HG03565 (cell line): ENCODE results near the gene UBE2U.
"Not testable (repeated sequence)": the region's sequence is repeated elsewhere in the genome, so short reads cannot be mapped to it uniquely, and the experiment has no call there.

Experiments
- ATAC-seq: cut with Tn5 transposase; IDR thresholded peaks from one replicate; pipeline ENCODE4 v1.9.1; 2021; ENCODE audit warnings: mild to moderate bottlenecking, moderate library complexity; ENCODE audit not compliant: unreplicated experiment

Gene UBE2U

GRCh38 chr1:64187646-64188045, 15.8 kb upstream of the UBE2U start:
- no peak for ATAC-seq

GRCh38 chr1:64192290-64192689, 11.1 kb upstream of the UBE2U start:
- ATAC-seq: no peak

DNA sequence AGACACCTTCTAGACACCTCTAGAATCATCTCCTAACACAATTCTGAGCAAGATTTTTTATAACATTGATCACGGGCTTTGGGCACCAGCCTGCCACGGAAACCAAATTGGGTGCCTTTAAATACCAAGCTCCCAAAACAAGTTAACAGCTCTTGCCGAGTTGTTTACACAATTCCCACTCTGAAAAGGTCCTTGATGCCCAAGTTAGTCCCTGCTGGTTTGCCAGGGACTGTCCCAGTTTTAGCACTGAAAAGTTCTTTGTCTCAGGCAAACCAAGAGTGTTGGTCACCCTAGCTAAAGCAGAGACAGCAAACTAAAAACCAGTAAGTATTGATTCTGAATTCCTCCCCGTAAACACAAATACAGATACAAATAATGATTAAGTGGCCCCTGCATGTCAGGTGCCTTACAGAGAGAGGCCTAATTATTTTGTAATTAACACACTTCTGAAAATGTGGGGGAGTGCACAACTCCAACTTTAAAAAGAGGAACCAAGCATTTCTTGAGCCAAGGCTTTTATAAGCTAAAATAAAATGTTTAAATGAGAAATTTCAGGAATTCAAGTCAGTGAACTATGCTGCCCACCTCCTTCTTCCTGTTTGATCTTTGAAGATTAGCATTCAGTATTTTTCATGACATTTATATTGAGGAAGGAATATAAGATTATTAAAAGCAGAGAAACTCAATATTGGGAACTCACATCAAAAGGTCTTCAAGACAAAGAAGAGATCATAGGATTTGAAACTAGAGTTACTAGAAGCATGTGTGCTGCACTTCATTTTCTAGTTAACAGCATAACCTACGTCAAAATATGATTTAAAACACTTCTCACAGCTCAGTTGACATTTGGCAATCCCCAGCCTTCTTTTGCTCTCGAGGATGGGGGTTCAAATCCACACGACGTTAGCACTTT, 9.0 kb upstream of the UBE2U start:
- no peak for ATAC-seq

GRCh38 chr1:64195081-64195395, 8.4 kb upstream of the UBE2U start:
- ATAC-seq: no peak

DNA sequence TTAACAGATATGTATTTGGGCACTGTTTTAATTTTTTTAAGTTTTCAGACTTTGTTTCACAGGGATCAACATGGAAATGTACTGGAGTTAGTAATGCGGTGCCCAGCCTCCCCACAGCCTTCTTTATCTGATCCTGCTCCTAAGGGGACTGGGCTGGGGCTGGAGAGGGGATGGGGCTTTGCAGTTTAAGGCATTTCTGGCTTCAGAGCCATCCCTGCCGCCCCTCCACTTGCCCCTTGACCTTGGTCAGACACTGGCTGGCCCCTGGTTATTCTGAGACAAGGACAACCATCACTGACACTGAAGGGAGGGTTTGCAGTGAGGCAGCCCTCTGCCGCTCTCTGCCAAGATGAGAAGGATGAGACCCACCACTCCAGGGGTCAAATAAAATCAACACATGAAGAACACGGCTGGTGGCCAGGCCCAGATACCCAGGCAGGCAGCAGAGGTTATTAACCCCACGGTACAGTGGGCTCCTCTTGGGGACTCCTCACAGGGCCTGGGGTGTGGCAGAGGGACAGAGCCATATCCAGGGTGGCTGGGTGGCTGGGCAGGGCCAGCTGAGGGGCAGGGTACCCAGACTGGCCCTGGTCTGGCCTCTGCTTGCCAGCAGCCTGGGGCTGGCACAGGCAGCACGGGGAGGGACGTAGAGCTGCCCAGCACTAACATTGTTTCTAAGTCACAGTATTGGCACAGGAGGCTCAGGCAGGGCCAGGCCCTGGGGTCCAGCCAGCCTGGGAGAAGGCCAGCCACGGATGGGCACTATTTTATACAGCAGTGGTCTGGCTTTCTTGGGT, 7.2 kb upstream of the UBE2U start:
- no peak for ATAC-seq

DNA sequence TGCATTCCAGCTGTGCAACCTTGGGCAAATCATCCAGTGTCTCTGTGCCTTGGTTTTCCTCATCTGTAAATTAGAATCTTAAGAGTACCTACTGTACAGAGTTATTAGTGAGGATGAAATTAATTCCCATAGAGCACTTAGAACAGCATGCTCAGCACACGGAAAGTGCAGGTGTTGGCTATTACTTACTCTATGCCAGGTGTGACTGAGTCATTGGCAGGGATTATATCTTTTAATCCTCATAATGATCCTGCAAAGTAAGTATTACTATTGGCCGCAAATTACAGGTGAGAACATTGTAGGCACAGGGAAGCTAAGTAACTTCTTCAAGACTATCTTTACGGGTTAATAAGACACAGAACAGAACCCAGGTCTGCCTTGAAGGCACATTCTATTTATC, 6.3 kb upstream of the UBE2U start:
- ATAC-seq: no peak

DNA sequence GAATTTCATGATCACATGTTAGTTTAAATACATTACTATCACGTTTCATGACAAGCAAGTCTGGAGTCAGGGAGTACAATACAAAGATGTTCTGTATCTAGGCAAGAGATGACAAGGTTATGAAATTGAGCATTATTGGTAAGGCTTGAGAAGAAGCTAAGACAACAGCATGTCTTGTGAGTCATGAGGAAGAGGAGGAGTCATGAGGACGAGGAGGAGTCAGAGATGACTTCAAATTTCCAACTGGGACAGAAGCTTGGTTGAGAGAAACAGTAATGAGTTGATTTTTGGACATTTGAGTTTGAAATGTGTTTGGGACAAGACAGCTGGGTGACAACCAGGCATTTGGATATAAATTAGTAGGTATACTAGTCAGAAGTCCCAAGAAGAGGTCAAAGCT, 4.3 kb upstream of the UBE2U start:
- no peak for ATAC-seq

GRCh38 chr1:64200064-64200463, 3.4 kb upstream of the UBE2U start:
- no peak for ATAC-seq

- ATAC-seq: no peak
Measured at GRCh38 chr1:64209221-64209620, 5.8 kb downstream of the UBE2U start.

DNA sequence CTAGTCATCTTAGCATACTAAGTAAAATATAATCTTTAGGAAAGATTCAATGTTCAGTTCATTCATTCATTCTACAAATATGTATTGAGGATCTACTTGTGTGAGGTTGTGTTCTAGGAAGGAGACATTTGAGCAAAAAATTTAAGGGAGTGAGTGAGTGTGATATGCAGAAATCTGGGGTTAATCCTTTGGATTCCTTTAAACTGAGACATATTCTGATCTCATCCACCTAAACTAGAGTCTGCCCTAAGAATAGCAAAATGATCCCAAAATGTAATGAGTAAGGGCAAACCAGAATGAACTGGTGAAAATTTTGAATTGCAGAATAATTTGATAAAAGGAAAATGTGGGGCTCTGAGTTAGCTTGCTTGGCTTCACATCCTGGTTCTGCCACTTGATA, 8.6 kb downstream of the UBE2U start:
- ATAC-seq: no peak

- ATAC-seq: no peak
Measured at GRCh38 chr1:64215576-64215975, 12.2 kb downstream of the UBE2U start.

GRCh38 chr1:64220241-64220640, 16.8 kb downstream of the UBE2U start:
- no peak for ATAC-seq

DNA sequence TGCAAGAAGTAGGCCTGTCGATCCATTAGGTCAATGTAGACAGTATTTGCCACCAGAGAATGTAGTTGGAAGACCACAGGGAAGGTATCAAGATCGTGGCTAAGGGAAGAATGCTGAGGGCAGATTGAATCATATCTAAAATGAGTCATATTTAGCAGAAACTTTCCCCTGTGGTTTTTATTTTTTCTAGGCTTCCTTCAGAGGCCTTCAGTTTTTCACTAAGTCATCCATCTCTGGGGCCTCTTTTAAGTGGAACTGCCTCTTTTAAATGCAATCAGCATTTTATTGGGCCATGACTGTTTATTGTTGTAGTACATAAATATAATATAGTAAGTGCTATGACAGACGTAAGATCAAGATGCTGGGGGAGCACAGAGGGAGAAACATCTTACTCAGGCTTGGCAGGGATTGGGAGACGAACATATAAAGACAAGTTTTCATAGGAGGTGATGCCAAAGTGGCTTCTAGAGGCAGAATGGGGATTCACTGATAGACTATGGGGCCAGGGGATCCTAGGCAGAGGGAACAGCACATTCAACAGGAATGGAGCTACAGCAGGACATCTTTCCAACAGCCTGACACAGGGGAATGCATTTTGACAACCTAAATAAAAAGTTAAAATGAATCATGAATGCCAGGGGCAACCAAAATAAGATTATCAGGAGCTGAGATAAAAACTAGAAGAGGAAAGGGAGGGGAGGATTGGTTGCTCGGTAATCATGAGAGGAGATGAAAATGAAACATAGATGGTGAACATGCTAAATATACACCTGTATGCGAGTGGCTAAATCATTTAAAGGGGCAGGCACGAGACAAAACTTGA, 20.1 kb downstream of the UBE2U start:
- ATAC-seq: no peak

- ATAC-seq: not testable (repeated sequence)
Measured at GRCh38 chr1:64224236-64224635, 20.8 kb downstream of the UBE2U start.

DNA sequence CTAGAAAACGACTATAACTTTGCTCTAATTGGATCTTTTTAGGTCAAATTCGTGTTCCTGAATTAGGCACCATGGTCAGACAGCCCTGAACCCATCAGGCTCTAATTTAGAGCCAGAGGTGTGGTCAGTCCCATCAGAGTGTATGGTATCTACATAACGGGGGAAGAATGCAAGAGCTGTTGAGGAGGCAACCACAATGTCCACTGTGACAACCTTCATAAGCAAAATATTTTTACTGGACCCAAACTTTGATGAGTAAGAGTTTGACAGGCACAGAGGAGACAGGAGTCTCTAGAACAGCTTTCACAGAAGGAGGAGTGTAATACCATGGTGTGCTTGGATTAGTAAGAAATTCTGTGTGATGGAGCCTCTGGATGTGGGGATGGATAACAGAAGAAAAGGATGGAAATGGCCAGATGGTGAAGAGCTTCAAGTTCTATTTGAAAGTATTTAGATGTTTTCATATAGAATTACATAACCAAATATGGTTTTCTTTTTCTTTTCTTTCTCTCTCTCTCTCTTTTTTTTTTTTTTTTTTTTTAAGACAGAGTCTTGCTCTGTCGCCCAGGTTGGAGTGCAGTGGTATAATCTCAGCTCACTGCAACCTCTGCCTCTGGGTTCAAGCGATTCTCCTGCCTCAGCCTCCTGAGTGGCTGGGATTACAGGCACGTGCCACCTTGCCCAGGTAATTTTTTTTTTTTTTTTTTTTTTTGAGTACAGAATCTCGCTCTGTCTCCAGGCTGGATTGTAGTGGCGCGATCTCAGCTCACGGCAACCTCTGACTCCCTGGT, 24.9 kb downstream of the UBE2U start:
- no peak for ATAC-seq

DNA sequence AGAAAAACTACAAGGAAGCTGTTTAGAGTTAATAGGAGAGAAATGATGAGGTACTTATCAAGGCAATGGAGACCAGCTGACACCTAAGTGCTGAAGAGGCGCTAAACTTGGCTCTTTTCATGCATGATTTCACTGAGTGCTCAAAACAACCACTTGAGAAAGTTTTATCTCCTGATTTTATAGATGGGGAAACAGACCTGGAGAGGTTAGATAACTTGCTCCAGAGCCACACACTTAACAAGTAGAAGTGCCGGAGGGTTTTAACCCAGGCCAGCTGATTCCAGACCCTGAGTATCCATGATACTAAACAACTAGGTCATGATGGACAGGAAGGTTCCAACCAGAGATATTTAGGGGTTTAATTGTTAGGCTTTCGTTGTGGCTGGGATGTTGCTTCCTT, 25.9 kb downstream of the UBE2U start:
- ATAC-seq: no peak

DNA sequence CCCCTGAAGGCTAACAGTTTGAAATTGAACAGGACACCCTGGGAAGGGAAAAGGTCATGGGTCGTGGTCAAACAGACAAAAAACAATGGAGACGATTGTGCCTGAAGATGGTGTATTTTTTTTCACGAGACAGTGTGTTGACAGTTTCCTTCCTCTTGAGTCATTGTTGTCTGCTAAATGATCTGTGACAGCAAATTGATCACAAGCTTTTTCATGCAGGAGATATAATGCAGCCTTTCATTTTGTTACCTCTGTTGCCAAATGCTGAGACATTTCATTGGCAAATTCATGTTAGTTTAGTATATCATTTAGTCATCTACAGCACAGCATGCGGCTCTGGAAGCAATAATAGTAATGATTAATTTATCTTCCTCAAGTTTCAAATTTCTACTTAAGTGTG, 27.7 kb downstream of the UBE2U start:
- no peak for ATAC-seq

DNA sequence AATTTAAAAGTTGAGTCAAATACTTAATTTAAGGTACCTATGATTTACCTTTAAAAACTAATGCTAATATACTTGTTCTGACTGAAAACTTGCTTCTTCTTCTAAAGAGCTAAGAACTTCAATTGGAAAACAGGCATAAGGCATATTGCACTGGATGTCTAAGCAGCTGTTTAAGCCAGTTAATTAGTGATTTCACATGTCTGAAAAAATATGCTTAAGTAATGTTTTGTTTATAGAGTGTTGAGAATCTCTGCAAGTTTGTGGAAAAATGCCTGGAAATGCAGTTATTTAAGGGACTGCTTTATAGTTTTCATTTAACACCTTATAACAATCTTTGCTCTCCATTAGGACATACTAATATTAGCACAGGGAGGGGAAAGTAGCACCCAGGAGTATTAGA, 28.2 kb downstream of the UBE2U start:
- no peak for ATAC-seq

DNA sequence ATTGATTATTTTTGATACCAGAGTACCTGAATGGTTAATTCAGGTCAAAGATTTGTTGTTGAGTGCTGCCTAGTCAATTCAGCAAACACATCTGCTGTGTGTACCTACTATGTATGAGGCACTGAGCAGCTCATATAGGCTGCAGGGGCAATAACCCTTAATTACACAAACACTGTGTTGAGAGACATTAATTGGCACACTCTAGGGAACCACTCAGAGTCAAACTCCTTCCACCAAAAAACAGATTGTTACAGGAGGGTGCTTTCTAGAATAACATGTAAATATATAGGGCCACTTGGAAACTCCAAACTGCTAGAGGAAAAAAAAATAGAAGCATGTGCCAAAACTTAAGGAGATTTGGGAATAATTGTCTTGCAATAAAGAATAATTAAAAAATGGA, 31.3 kb downstream of the UBE2U start:
- ATAC-seq: no peak

DNA sequence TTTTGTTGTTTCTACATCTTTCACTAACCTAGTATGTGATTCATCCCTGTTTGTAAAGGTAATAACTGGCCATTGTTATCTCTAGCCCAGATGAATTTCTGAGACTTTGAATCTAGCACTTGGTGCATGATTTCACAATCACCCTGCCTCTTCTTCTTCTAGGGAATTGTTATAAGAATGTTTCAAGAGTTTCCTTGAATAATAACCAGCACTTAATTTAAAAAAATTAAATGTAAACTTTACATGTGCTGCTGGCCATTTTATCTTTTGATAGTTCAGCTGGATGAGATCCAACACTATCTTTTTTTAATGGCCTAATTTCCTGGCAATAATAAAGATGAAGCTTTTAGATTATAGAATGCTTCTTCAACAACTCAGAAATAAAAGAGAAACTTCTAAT, 31.8 kb downstream of the UBE2U start:
- ATAC-seq: no peak

GRCh38 chr1:64235910-64236309, 32.5 kb downstream of the UBE2U start:
- ATAC-seq: no peak
